ENCODE data around the gene HOXD10.

The HOXD10 gene

DNA sequence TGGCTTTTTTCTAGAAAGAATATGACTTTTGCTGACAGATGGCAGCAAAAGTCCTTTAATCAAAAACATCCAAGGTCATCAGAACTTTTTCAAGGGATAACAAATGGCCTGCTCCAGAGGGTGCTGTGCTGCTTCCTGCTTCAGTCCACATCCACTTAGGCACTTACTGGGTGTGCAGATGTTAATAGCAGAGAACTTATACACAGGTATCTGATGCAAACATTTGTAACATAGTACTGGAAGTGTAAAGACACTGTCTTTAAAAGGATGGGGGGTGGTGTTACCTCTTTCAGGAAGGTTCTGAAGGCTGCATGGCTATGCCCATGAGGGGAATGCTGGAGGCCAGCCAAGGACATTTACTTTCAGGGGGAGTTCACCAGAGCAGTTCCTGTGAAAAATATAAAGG is 18.5 kb downstream of the HOXD10 start:
- DNase-seq (ENCODE audit: low read depth in 1 of 2, low spot score in 1 of 2), result no peak
- Histone ChIP-seq H3K27ac (replicated peaks) (no peak overlapping the region), H3K4me3 (replicated peaks; ENCODE audit: insufficient read depth, low read length) (no peak overlapping the region), H3K27me3 (ENCODE audit: insufficient read depth, poor library complexity, severe bottlenecking) (peaks cover 88% of the 10 kb centered on the region)
- no peak for TF ChIP-seq GABPA (IDR thresholded peaks at IDR 0.05; ENCODE audit: low read depth)
- TF ChIP-seq SPI1 (IDR thresholded peaks at IDR 0.05; ENCODE audit: borderline replicate concordance, low read depth), result no peak
- no peak for TF ChIP-seq CTCF (IDR thresholded peaks at IDR 0.05; ENCODE audit: insufficient read depth, low read length)
- no peak for TF ChIP-seq POLR2AphosphoS5 (IDR thresholded peaks at IDR 0.05; ENCODE audit: low read depth)
- TF ChIP-seq, protein P1, sequence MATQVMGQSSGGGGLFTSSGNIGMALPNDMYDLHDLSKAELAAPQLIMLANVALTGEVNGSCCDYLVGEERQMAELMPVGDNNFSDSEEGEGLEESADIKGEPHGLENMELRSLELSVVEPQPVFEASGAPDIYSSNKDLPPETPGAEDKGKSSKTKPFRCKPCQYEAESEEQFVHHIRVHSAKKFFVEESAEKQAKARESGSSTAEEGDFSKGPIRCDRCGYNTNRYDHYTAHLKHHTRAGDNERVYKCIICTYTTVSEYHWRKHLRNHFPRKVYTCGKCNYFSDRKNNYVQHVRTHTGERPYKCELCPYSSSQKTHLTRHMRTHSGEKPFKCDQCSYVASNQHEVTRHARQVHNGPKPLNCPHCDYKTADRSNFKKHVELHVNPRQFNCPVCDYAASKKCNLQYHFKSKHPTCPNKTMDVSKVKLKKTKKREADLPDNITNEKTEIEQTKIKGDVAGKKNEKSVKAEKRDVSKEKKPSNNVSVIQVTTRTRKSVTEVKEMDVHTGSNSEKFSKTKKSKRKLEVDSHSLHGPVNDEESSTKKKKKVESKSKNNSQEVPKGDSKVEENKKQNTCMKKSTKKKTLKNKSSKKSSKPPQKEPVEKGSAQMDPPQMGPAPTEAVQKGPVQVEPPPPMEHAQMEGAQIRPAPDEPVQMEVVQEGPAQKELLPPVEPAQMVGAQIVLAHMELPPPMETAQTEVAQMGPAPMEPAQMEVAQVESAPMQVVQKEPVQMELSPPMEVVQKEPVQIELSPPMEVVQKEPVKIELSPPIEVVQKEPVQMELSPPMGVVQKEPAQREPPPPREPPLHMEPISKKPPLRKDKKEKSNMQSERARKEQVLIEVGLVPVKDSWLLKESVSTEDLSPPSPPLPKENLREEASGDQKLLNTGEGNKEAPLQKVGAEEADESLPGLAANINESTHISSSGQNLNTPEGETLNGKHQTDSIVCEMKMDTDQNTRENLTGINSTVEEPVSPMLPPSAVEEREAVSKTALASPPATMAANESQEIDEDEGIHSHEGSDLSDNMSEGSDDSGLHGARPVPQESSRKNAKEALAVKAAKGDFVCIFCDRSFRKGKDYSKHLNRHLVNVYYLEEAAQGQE (IDR thresholded peaks at IDR 0.05; ENCODE audit: insufficient replicate concordance, low read depth), result no peak

- no peak for DNase-seq (ENCODE audit: low read depth in 1 of 2, low spot score in 1 of 2)
- peaks cover 82% of the 10 kb centered on the region for H3K27me3 ChIP-seq (ENCODE audit: insufficient read depth, poor library complexity, severe bottlenecking)
- no peak overlapping the region for H3K27ac ChIP-seq (replicated peaks)
- no peak for TF ChIP-seq CTCF (IDR thresholded peaks at IDR 0.05; ENCODE audit: insufficient read depth, low read length)
- TF ChIP-seq, protein P1 (IDR thresholded peaks at IDR 0.05; ENCODE audit: insufficient replicate concordance, low read depth), result no peak
- TF ChIP-seq POLR2AphosphoS5 (IDR thresholded peaks at IDR 0.05; ENCODE audit: low read depth), result no peak
- peak overlapping the region; percentile 34 for H3K4me3 ChIP-seq (replicated peaks; ENCODE audit: insufficient read depth, low read length)
These were observed 20.0 kb downstream of the HOXD10 start for GRCh38 chr2:176136374-176137251.

- TF ChIP-seq GABPA (IDR thresholded peaks at IDR 0.05; ENCODE audit: low read depth), result no peak
- no peak for TF ChIP-seq SPI1 (IDR thresholded peaks at IDR 0.05; ENCODE audit: borderline replicate concordance, low read depth)
- no peak for TF ChIP-seq CTCF (IDR thresholded peaks at IDR 0.05; ENCODE audit: insufficient read depth, low read length)
- TF ChIP-seq, protein P1 (IDR thresholded peaks at IDR 0.05; ENCODE audit: insufficient replicate concordance, low read depth), result no peak
- TF ChIP-seq POLR2AphosphoS5 (IDR thresholded peaks at IDR 0.05; ENCODE audit: low read depth), result no peak
- Histone ChIP-seq H3K4me3 (replicated peaks; ENCODE audit: insufficient read depth, low read length) (no peak overlapping the region), H3K27me3 (ENCODE audit: insufficient read depth, poor library complexity, severe bottlenecking) (peaks cover 81% of the 10 kb centered on the region), H3K27ac (replicated peaks) (no peak overlapping the region)
- DNase-seq (ENCODE audit: low read depth in 1 of 2, low spot score in 1 of 2), result no peak
These were observed 20.6 kb downstream of the HOXD10 start for GRCh38 chr2:176137252-176137580.

Data from HL-60 (cell line).